OCI-LY7 (cell line): ENCODE measurements around the gene KCNJ11.

Source experiments
- EZH2phosphoT487 ChIP-seq: fragments of 200-600 bp; sonication (generic); IDR thresholded peaks from 2 replicates; pipeline ENCODE4 v1.6.1; 2018; ENCODE audit warnings: low read depth, borderline replicate concordance, mild to moderate bottlenecking, mixed run types, antibody characterized with exemption, low read length, moderate library complexity, mixed read lengths
- TF ChIP-seq, protein P1 (sequence below): fragments of 200-600 bp; sonication (generic); conservative IDR thresholded peaks from 2 replicates; pipeline ENCODE4 v1.5.1; 2014; ENCODE audit warnings: mild to moderate bottlenecking, antibody characterized with exemption, low read length, moderate library complexity, mixed read lengths

DNA sequence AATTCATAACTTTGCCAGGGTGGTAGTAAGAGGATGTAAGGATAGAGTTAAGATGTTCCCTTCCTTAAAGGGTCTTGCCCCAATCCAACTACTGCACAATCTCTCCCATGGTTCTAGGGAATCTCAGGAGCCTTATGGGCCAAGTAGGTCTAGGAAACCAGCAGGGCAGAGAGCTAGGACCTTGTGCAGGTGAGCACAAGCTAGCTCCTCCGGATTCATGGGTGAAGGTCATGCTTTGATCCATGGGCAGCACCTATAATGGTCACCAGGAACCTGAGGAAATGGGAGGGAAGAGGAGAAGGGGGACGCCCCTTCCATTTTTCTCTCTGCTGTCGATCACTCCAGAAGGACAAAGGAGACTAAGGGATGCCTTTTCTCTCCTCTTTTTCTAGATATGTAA lies 16.8 kb downstream of the KCNJ11 start:
- TF ChIP-seq, protein P1, sequence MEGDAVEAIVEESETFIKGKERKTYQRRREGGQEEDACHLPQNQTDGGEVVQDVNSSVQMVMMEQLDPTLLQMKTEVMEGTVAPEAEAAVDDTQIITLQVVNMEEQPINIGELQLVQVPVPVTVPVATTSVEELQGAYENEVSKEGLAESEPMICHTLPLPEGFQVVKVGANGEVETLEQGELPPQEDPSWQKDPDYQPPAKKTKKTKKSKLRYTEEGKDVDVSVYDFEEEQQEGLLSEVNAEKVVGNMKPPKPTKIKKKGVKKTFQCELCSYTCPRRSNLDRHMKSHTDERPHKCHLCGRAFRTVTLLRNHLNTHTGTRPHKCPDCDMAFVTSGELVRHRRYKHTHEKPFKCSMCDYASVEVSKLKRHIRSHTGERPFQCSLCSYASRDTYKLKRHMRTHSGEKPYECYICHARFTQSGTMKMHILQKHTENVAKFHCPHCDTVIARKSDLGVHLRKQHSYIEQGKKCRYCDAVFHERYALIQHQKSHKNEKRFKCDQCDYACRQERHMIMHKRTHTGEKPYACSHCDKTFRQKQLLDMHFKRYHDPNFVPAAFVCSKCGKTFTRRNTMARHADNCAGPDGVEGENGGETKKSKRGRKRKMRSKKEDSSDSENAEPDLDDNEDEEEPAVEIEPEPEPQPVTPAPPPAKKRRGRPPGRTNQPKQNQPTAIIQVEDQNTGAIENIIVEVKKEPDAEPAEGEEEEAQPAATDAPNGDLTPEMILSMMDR = no peak
- TF ChIP-seq EZH2phosphoT487 = no peak
